ENCODE data around the gene CLK2. TPM values are rescaled to one million over a fixed set of nuclear protein-coding genes. Genes with fewer than 3 reads are reported as not detected.

Gene CLK2
- total and polyA plus RNA-seq, 2 of the 8 experiments (the other 6 are each of a cell fraction or from before 2014, with no cell fraction given) = 62.2 to 76.0 TPM

DNA sequence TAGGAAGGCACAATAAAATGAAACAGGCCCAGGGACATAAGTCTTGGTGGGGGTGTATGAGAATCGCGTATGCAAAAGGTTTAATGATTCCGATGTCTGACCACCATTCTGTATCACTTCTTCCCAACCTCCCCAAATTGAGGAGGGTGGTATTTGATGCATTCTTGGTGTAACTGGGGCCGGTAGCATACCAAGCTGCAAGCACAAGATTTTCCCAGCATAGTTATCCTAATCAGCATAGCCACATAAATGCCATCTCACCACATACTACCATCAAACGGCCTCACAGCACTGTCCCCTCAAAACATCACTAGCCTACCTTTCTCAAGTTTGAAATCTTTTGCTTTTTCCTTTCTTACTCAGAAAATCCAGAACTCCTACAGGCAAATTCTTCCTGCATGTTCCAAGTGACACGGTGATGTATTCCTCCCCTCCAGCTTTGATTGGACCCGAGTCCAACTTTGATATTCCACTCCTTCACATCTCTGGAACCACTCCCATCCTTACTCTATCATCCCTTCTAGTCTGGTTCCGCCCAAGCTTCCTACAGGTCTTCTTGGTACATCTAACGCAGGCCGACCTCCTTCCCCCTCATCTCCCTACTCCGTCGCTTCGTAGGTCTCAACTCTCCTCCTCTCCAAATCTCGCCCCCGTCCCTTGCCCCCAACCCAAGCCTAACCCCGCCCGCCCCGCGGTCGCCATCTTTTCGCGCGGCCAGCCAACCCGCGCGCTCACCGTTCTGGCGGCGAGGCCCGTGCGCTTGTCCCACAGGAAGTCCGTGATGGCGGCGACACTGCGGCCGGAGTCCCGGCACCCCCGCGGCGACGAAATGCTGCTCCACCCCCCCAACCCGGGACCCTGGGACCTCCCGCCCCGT, 600 bp downstream of the CLK2 start (continued):
- TF ChIP-seq CTCF (IDR thresholded peaks at IDR 0.05; ENCODE audit: control extremely low read depth in 1 of 3, insufficient read depth in 1 of 3, low read depth in 1 of 3, low read length in 3 of 3) = no peak
- peak; percentile 26; the same call in 1 of the 2 replicates for TF ChIP-seq CREB1 (IDR thresholded peaks at IDR 0.05)
- no peak; the same call in 1 of the 2 replicates for TF ChIP-seq TAF1 (IDR thresholded peaks at IDR 0.05; ENCODE audit: low read depth, low read length)
- TF ChIP-seq, protein P1, sequence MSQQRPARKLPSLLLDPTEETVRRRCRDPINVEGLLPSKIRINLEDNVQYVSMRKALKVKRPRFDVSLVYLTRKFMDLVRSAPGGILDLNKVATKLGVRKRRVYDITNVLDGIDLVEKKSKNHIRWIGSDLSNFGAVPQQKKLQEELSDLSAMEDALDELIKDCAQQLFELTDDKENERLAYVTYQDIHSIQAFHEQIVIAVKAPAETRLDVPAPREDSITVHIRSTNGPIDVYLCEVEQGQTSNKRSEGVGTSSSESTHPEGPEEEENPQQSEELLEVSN (IDR thresholded peaks at IDR 0.05) = no peak
- TF ChIP-seq, protein P2, sequence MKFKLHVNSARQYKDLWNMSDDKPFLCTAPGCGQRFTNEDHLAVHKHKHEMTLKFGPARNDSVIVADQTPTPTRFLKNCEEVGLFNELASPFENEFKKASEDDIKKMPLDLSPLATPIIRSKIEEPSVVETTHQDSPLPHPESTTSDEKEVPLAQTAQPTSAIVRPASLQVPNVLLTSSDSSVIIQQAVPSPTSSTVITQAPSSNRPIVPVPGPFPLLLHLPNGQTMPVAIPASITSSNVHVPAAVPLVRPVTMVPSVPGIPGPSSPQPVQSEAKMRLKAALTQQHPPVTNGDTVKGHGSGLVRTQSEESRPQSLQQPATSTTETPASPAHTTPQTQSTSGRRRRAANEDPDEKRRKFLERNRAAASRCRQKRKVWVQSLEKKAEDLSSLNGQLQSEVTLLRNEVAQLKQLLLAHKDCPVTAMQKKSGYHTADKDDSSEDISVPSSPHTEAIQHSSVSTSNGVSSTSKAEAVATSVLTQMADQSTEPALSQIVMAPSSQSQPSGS (IDR thresholded peaks at IDR 0.05; ENCODE audit: low read length) = no peak
- TF ChIP-seq SIN3A (conservative IDR thresholded peaks at IDR 0.05 in 1 of 2, IDR thresholded peaks at IDR 0.05 in 1 of 2; ENCODE audit: low read depth in 1 of 2, low read length in 2 of 2) = no peak
- no peak for TF ChIP-seq JUN (IDR thresholded peaks at IDR 0.05; ENCODE audit: low read depth, low read length)
- TF ChIP-seq CHD1 (IDR thresholded peaks at IDR 0.05; ENCODE audit: low read depth, low read length) = no peak
- peak; percentile 54 for TF ChIP-seq CHD2 (IDR thresholded peaks at IDR 0.05; ENCODE audit: low read length)
- peak; percentile 91 for TF ChIP-seq YY1 (IDR thresholded peaks at IDR 0.05; ENCODE audit: low read depth, low read length)
- no peak for TF ChIP-seq SIRT6 (IDR thresholded peaks at IDR 0.05; ENCODE audit: low read length)
- no peak for TF ChIP-seq EP300 (IDR thresholded peaks at IDR 0.05; ENCODE audit: borderline replicate concordance in 1 of 2, low read depth in 2 of 2, low read length in 2 of 2)
- no peak for TF ChIP-seq HDAC6 (IDR thresholded peaks at IDR 0.05; ENCODE audit: low read depth, low read length)
- no peak for TF ChIP-seq EGR1 (IDR thresholded peaks at IDR 0.05; ENCODE audit: borderline replicate concordance, low read depth, low read length)
- TF ChIP-seq SAP30 (IDR thresholded peaks at IDR 0.05; ENCODE audit: insufficient read depth, insufficient replicate concordance, low read length) = no peak
- no peak for TF ChIP-seq TEAD4 (IDR thresholded peaks at IDR 0.05; ENCODE audit: low read depth, low read length)
- TF ChIP-seq HDAC2 (IDR thresholded peaks at IDR 0.05; ENCODE audit: borderline replicate concordance in 1 of 2, low read depth in 2 of 2, low read length in 2 of 2) = no peak
- TF ChIP-seq SRF (IDR thresholded peaks at IDR 0.05; ENCODE audit: low read depth, low read length) = no peak
- TF ChIP-seq MAFK (IDR thresholded peaks at IDR 0.05; ENCODE audit: low read depth, low read length) = no peak

Measured in H1 (cell line).